Body of pancreas (tissue), 4 donors: Measurements from ENCODE around the gene XRRA1.

Source experiments
- POLR2A ChIP-seq, 3 donors: fragments of 450-650 bp; IDR thresholded peaks; one replicate each; pipeline ENCODE4 v1.6.1; 2016; ENCODE audit warnings: antibody characterized with exemption in 3 of 3, mild to moderate bottlenecking in 2 of 3
- TF ChIP-seq, protein P1 (sequence below), 7 experiments: fragments of 450-650 bp in 4 of 7; fragments of 200-600 bp in 3 of 7; sonication (generic) in 3 of 7; IDR thresholded peaks; one replicate each; pipeline ENCODE4 v1.5.1; 2016 to 2019; ENCODE audit warnings: antibody characterized with exemption in 7 of 7

DNA sequence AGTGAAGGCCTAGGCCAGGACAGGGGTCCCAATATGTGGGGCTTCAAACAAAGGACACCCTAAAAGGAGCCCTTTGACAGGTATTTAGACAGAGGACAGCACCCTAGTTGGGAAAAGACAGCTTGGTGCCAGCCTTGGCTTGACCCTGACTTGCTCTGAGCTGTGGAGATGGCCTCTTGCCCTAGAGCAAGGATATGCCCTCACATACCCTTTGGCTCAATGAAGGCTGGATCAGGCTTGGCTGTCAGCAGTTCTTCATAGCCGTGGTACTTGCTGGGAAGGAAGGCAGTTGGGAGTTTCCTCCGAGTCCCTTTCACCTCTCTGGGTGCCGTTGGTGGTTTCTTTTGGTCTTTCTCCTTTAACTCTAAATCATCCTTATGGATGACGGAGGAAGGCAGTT lies 104.0 kb downstream of the XRRA1 start:
- TF ChIP-seq, protein P1, sequence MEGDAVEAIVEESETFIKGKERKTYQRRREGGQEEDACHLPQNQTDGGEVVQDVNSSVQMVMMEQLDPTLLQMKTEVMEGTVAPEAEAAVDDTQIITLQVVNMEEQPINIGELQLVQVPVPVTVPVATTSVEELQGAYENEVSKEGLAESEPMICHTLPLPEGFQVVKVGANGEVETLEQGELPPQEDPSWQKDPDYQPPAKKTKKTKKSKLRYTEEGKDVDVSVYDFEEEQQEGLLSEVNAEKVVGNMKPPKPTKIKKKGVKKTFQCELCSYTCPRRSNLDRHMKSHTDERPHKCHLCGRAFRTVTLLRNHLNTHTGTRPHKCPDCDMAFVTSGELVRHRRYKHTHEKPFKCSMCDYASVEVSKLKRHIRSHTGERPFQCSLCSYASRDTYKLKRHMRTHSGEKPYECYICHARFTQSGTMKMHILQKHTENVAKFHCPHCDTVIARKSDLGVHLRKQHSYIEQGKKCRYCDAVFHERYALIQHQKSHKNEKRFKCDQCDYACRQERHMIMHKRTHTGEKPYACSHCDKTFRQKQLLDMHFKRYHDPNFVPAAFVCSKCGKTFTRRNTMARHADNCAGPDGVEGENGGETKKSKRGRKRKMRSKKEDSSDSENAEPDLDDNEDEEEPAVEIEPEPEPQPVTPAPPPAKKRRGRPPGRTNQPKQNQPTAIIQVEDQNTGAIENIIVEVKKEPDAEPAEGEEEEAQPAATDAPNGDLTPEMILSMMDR (IDR thresholded peaks at IDR 0.05) = no peak
- no peak for TF ChIP-seq POLR2A (IDR thresholded peaks at IDR 0.05)
